Measurements from ENCODE around the gene BHLHA15. TPM values are rescaled to one million over a fixed set of nuclear protein-coding genes. Genes with fewer than 3 reads are reported as not detected.

BHLHA15 gene
- total RNA-seq, 1 donor from 2014 or later, result 0.57 TPM

DNA sequence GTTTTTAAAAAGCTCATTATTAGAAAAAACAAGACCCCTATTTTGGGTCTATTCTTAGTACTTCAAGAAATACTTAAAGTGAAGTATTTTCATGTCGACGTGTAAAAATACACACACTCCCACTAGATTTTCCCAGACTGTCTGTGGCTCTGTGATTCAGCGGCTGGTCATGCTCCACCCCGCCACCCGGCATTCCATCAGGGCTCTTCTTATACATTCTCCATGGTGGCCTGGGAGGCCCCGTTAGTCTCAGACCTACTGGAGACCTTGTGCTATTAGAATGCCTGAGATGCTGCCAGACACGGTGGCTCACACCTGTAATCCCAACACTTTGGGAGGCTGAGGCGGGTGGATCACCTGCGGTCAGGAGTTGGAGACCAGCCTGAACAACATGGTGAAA is 27.7 kb downstream of the BHLHA15 start:
- Mint-ChIP-seq H3K27me3 (ENCODE audit: insufficient read depth) (no peaks in the 10 kb centered on the region), H3K9me3 (no peaks in the 10 kb centered on the region), H3K4me3 (no peak overlapping the region), H3K27ac (no peak overlapping the region), H3K4me1 (ENCODE audit: low read depth) (no peaks in the 10 kb centered on the region), H3K36me3 (ENCODE audit: low read depth) (peaks cover 26% of the 10 kb centered on the region)
- no peak for DNase-seq (ENCODE audit: low spot score)
- intact Hi-C loops (cut with micrococcal nuclease), result no loop called here

DNA sequence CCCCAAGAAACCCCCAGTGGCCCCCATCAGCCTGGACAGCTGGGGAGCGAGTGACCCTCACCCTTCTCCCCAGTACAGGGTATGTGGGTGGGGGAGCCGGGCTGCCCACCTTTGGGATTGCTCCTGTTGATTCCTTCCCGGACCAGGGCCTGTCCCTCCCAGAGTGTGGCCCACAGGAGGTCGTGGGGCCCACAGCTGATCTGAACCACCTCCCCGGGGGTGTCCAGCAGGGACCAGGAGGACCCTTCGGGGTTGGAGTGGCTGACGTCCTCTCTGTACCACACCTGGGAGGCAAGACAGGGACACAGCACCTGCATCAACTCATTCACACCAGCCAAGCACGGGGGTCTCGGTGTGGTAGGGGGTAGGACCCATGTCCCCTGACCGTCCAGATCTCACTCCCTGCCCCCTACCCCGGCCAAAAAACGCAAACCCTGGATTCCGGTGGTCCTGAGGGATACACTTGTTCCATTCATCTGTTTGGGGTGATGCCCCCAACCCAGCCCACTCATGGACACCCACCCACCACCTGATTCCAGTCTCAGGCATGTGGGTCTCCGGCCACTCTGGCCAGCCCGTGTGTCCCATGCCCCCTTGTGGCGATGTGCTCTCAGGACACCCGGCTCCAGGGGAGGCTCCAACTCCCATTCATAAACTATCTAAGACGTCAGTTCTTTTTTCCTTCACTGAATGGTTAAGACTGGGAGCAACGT is 29.9 kb downstream of the BHLHA15 start:
- Mint-ChIP-seq H3K36me3 (ENCODE audit: low read depth) (peaks cover 28% of the 10 kb centered on the region), H3K4me3 (no peak overlapping the region), H3K4me1 (ENCODE audit: low read depth) (no peaks in the 10 kb centered on the region), H3K27me3 (ENCODE audit: insufficient read depth) (no peaks in the 10 kb centered on the region), H3K9me3 (no peaks in the 10 kb centered on the region), H3K27ac (no peak overlapping the region)
- DNase-seq (ENCODE audit: low spot score), result no peak
- intact Hi-C loops (cut with micrococcal nuclease), result no loop called here

DNA sequence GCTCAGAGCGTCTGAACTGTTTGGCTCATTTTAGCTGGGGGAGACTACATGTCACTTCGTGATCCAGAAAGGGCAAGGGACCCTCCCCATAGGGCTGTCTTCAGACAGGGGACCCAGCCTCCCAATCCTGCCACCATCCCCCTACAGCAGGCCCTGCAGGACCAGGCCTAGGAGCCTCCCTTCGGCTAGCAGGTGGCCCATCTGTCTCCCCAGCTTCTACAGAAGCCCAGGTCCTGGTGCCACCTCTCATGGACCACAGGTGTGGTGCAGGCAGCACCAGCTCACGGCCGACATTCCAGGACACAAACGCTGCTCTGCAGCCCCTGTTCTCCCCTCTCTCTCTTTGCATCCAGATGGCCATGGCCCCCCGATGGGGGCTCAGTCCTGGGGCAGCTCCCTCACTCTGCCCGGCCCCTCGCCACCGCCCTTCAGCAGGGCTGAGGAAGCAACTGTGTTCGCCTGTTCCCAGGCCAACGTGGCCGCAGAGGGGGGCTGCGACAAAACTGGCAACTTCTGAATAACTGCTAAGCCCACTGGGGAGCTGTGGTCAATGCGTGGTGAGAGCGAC is 30.5 kb downstream of the BHLHA15 start:
- Mint-ChIP-seq H3K9me3 (no peaks in the 10 kb centered on the region), H3K27me3 (ENCODE audit: insufficient read depth) (no peaks in the 10 kb centered on the region), H3K36me3 (ENCODE audit: low read depth) (peaks cover 28% of the 10 kb centered on the region), H3K4me1 (ENCODE audit: low read depth) (no peaks in the 10 kb centered on the region), H3K27ac (no peak overlapping the region), H3K4me3 (no peak overlapping the region)
- intact Hi-C loops (cut with micrococcal nuclease), result no loop called here
- DNase-seq (ENCODE audit: low spot score), result no peak

DNA sequence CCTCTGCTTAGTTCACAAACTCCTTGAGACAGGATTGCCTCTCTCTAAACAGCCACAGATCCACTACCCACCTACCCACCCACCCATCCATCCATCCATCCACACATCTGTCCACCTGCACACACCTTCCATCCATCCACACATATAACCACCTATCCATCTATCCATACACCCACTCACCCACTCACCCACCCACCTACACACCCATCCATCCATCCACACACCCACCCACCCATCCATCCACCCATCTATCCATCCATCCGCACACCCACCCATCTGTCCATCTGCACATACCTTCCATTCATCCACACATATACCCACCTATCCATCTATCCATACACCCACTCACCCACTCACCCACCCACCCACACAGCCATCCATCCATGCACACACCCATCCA is 31.1 kb downstream of the BHLHA15 start:
- H3K27me3 Mint-ChIP-seq (ENCODE audit: insufficient read depth), result no peaks in the 10 kb centered on the region
- no peaks in the 10 kb centered on the region for H3K9me3 Mint-ChIP-seq
- intact Hi-C loops (cut with micrococcal nuclease), result no loop called here
- no peak overlapping the region for H3K4me3 Mint-ChIP-seq
- no peaks in the 10 kb centered on the region for H3K4me1 Mint-ChIP-seq (ENCODE audit: low read depth)
- H3K36me3 Mint-ChIP-seq (ENCODE audit: low read depth), result peaks cover 28% of the 10 kb centered on the region
- no peak overlapping the region for H3K27ac Mint-ChIP-seq
- no peak for DNase-seq (ENCODE audit: low spot score)

DNA sequence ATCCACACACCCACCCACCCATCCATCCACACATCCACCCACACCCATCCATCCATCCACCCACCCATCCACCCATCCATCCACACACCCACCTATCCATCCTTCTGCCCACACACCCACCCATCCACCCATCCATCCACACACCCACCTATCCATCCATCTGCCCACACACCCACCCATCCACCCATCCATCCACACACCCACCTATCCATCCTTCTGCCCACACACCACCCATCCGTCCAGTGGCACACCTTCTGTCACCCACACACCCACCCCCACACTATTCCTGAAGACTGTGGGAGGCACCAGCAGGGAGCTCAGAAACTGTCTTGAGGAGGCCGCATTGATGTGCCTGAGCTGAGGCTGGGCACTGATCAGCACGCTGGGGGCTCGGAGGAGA is 31.7 kb downstream of the BHLHA15 start:
- intact Hi-C loops (cut with micrococcal nuclease), result no loop called here
- Mint-ChIP-seq H3K27ac (peak overlapping the region; percentile 81), H3K9me3 (no peaks in the 10 kb centered on the region), H3K4me1 (ENCODE audit: low read depth) (no peaks in the 10 kb centered on the region), H3K27me3 (ENCODE audit: insufficient read depth) (no peaks in the 10 kb centered on the region), H3K36me3 (ENCODE audit: low read depth) (peaks cover 29% of the 10 kb centered on the region), H3K4me3 (no peak overlapping the region)
- no peak for DNase-seq (ENCODE audit: low spot score)

DNA sequence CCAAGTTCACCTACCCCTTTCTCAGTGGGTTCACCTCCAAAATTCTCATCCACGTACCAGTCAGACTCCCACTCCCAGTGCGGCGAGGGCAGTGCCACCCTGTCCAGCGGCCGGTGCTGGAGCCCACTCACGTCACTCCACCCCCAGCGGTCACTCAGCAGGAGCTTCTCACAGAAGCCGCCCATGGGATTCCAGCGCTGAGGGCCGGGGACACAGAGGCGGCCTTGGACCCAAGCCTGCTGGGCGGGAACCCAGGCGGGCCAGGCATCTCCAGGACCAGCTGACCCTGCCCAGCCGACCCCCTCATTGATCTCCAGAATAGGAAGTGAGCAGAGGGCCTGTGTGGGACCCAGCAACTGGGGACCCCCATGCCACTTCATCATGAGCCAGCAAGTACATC is 33.6 kb downstream of the BHLHA15 start:
- peaks cover 27% of the 10 kb centered on the region for H3K36me3 Mint-ChIP-seq (ENCODE audit: low read depth)
- no peaks in the 10 kb centered on the region for H3K27me3 Mint-ChIP-seq (ENCODE audit: insufficient read depth)
- no peak for DNase-seq (ENCODE audit: low spot score)
- no peak overlapping the region for H3K4me3 Mint-ChIP-seq
- intact Hi-C loops (cut with micrococcal nuclease), result no loop called here
- H3K27ac Mint-ChIP-seq, result no peak overlapping the region
- no peaks in the 10 kb centered on the region for H3K9me3 Mint-ChIP-seq
- H3K4me1 Mint-ChIP-seq (ENCODE audit: low read depth), result peaks cover 9% of the 10 kb centered on the region

DNA sequence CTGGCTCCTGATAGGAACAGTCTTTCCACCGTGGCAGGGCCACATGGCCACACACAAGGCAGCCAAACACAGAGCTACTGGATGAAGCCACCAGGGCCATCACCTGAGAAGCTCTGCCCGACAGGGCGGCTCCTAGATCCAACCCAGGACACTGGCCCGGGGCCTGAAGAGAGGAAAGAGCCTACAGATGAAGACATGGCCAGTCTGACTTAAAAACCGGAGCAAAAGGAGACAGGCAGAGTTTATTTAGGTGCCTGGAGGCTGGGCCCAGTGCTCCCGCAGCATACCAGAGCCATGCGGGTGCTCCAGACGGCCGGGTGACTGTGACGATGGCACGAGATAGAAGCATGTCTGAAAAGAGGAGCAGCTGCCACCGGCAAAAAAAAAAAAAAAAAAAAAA is 36.9 kb downstream of the BHLHA15 start:
- intact Hi-C loops (cut with micrococcal nuclease), result no loop called here
- Mint-ChIP-seq H3K4me1 (ENCODE audit: low read depth) (peaks cover 26% of the 10 kb centered on the region), H3K4me3 (no peak overlapping the region), H3K9me3 (no peaks in the 10 kb centered on the region), H3K27me3 (ENCODE audit: insufficient read depth) (no peaks in the 10 kb centered on the region), H3K27ac (peak overlapping the region; percentile 73), H3K36me3 (ENCODE audit: low read depth) (peaks cover 17% of the 10 kb centered on the region)
- no peak for DNase-seq (ENCODE audit: low spot score)

DNA sequence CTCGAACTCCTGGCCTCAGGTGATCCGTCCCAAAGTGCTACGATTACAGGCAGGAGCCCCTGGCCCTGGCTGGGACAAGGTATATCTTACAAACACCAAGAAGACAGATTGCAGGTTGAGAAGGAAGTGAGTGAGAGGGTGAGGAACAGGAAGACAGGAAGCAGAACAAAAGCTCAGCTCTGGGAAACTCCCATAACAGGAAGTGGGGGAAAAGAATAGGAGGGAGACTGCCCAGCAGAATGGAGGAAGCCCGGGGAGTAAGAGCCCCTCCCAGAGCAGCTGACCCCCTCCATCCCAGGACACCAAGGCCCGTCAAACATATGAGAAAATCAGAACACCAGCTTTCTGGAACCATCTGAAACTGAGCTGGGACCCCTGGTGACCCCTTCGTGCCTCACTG is 37.9 kb downstream of the BHLHA15 start:
- Mint-ChIP-seq H3K27ac (peak overlapping the region; percentile 96), H3K27me3 (ENCODE audit: insufficient read depth) (no peaks in the 10 kb centered on the region), H3K9me3 (no peaks in the 10 kb centered on the region), H3K36me3 (ENCODE audit: low read depth) (peaks cover 17% of the 10 kb centered on the region), H3K4me3 (peak overlapping the region; percentile 77), H3K4me1 (ENCODE audit: low read depth) (peaks cover 26% of the 10 kb centered on the region)
- intact Hi-C loops (cut with micrococcal nuclease), result no loop called here
- no peak for DNase-seq (ENCODE audit: low spot score)

DNA sequence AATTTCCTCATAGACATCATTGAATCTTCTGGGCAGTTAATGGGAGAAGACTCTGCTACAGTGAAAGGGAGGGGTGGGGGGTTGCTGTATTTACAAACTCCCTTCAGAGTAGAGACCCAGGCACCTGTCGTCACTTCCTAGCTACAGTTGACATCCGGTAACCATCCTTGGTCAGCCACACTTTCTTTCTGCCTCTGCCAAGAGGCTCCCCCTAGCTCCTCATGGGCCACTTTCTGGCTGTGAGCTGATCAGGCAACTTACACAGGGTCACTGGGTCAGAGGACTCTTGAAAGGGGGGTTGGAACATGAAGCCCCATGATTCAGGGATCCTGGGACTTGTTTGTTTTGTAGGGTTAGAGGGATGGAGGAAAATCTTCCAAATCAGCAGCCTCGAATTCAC is 39.5 kb downstream of the BHLHA15 start:
- intact Hi-C loops (cut with micrococcal nuclease), result loop anchor here (1.0 to 10.0 kb wide), 4 partner anchors 48 to 628 kb away; partner anchors contain the start of genes BAIAP2L1 and TRRAP
- peaks cover 36% of the 10 kb centered on the region for H3K4me1 Mint-ChIP-seq (ENCODE audit: low read depth)

DNA sequence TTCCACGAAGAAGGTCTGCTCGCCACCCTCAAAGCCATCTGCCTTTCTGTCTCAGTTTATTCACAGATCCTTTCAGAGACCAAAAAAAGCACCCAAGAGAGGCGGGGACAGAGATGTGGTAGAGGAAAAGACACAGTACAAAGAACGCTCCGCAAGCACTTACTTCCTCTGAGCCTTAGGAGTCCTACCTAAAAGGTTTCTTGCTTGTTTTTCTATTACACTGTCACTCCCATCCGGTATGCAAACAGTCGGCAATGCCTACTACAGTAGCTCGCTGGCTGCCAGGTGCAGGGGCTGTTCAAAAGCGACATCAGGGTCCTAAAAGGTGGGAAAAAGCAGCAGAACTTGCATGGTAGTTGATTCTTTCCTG is 40.0 kb downstream of the BHLHA15 start:
- no peaks in the 10 kb centered on the region for H3K27me3 Mint-ChIP-seq (ENCODE audit: insufficient read depth)
- peaks cover 18% of the 10 kb centered on the region for H3K36me3 Mint-ChIP-seq (ENCODE audit: low read depth)
- peak overlapping the region; percentile 99 for H3K27ac Mint-ChIP-seq
- DNase-seq (ENCODE audit: low spot score), result peak; percentile 47
- H3K4me1 Mint-ChIP-seq (ENCODE audit: low read depth), result peaks cover 40% of the 10 kb centered on the region
- H3K4me3 Mint-ChIP-seq, result peak overlapping the region; percentile 98
- intact Hi-C loops (cut with micrococcal nuclease), result loop anchor here (1.0 to 10.0 kb wide), 4 partner anchors 49 to 628 kb away; partner anchors contain the start of genes BAIAP2L1 and TRRAP
- no peaks in the 10 kb centered on the region for H3K9me3 Mint-ChIP-seq

More for the DNA sequence above, 39.5 kb downstream of the BHLHA15 start:
- H3K27ac Mint-ChIP-seq, result peak overlapping the region; percentile 99
- no peaks in the 10 kb centered on the region for H3K27me3 Mint-ChIP-seq (ENCODE audit: insufficient read depth)
- H3K36me3 Mint-ChIP-seq (ENCODE audit: low read depth), result peaks cover 18% of the 10 kb centered on the region
- DNase-seq (ENCODE audit: low spot score), result peak; percentile 49
- H3K9me3 Mint-ChIP-seq, result no peaks in the 10 kb centered on the region
- H3K4me3 Mint-ChIP-seq, result peak overlapping the region; percentile 98

DNA sequence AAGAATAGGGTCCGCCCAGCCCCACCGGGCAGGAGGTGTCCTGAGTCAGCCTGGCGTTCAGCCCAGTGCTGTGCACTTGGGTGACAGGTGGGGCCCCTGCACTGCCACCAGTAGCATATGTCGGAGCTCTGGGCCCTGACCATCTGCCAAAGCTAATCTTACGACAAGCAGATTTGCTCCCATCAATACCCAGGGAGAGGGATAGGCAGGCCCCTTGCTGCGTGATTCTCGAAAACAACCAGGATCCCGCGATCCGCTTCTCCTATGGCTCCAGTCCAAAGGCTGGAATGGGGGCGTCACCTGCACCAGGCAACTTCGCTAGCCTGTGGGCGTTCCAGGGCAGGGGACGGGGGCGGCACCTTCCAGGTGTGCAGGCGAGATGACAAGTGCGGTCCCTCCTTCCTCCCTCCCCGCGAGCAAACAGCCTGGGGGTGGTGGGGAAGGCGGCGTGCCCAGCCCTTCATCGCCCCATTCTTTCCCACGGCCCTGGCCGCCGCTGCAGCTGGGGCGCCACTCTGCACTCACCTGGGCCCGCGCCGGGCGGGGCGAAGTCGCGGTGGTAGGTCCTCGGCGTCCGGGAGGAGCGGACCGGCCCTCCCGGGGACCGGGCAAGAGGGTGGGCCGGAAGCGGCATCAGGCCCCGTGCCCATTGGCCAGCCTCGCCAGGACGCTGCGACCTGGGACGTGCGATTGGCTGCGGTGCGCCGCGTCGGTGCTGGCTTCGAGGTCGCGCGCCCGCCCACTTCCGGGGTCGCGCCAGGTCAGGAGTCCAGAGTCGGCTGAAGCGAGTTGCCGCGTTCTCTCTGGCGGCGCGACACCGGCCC is 40.6 kb downstream of the BHLHA15 start, which contains the start of gene TECPR1:
Gene TECPR1, minus strand, starts transcription at position 632 of the 824 bp plus-strand sequence. CDS start 6,086 bp downstream, outside the sequence.
- Mint-ChIP-seq H3K27me3 (ENCODE audit: insufficient read depth) (no peaks in the 10 kb centered on the region), H3K36me3 (ENCODE audit: low read depth) (peaks cover 21% of the 10 kb centered on the region)

DNA sequence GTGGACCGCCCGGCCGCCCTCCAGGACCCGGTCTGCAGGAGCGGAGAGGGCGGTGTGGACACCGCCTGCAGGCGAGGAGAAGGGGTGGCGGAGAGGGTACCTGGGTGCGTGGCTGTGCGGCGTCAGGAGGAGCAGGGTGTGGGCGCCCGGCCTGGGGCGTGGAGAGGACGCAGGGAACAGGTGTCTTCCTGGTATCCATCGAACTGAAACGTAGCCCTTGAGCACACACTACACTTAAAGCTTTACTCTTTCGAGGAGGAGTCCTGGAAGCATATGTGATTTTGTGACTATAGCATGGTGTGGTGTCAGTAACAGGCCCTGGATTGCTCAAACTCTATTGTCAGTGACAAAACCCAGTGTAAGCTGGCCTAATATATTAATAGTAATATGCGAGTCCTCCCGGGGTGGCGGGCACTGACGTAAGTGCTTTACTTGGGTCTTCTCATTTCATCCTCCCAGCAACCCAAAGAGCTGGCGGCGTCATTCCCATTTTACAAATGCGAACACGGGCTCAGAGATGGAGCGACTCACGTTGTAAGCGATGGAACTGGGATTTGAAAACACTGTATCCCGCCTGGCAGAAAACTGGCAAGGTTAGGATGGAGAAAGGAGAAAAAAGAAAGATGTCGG is 41.3 kb downstream of the BHLHA15 start:
- no peaks in the 10 kb centered on the region for H3K9me3 Mint-ChIP-seq
- H3K4me3 Mint-ChIP-seq, result peak overlapping the region; percentile 98
- peaks cover 44% of the 10 kb centered on the region for H3K4me1 Mint-ChIP-seq (ENCODE audit: low read depth)
- no peak for DNase-seq (ENCODE audit: low spot score)
- no peaks in the 10 kb centered on the region for H3K27me3 Mint-ChIP-seq (ENCODE audit: insufficient read depth)
- peak overlapping the region; percentile 87 for H3K27ac Mint-ChIP-seq
- intact Hi-C loops (cut with micrococcal nuclease), result loop anchor here (1.0 to 10.0 kb wide), 6 partner anchors 29 to 380 kb away; partner anchors contain the start of genes ASNS, BAIAP2L1, BRI3 and LMTK2
- peaks cover 25% of the 10 kb centered on the region for H3K36me3 Mint-ChIP-seq (ENCODE audit: low read depth)

More for the DNA sequence above, 40.6 kb downstream of the BHLHA15 start, which contains the start of gene TECPR1:
- intact Hi-C loops (cut with micrococcal nuclease), result loop anchor here (1.0 to 10.0 kb wide), 8 partner anchors 29 to 627 kb away; partner anchors contain the start of genes ASNS, BAIAP2L1, BRI3 and LMTK2
- DNase-seq (ENCODE audit: low spot score), result peak; percentile 91
- Mint-ChIP-seq H3K9me3 (no peaks in the 10 kb centered on the region), H3K4me3 (peak within 1 kb of the TSS; percentile 98), H3K4me1 (ENCODE audit: low read depth) (peaks cover 44% of the 10 kb centered on the region), H3K27ac (peak within 1 kb of the TSS; percentile 99)
